Activated T-cell treated with anti-CD3 and anti-CD28 coated beads, Interleukin-2, amount 50 U/mL, for 72 hours (primary cell): Measurements from ENCODE around the gene PILRB. TPM values are rescaled to one million over a fixed set of nuclear protein-coding genes. Genes with fewer than 3 reads are reported as not detected.
A peak's percentile ranks its signal among the peaks of the same experiment; 100 is the strongest.

Source experiments
- ATAC-seq, 2 donors: fragments of 150-1000 bp; cut with Tn5 transposase; replicated peaks in 1 of 2; 2 replicates each; pipeline ENCODE4 v1.10.0; 2021; ENCODE audit warnings: moderate library complexity in 2 of 2, mild to moderate bottlenecking in 1 of 2
- DNase-seq, 2 donors: peaks; one replicate each; pipeline ENCODE4 v3.0.0; 2021 to 2022; ENCODE audit warnings: mixed read lengths in 1 of 2
- H3K27ac Mint-ChIP-seq: one replicate; pipeline ENCODE4 v1.8.0; 2022; ENCODE audit warnings: mild to moderate bottlenecking, moderate library complexity, mixed read lengths
- H3K27me3 Mint-ChIP-seq: one replicate; pipeline ENCODE4 v1.8.0; 2022; ENCODE audit warnings: low read depth, mixed read lengths
- H3K36me3 Mint-ChIP-seq, 2 donors: one replicate each; pipeline ENCODE4 v1.8.0; 2022; ENCODE audit warnings: mixed read lengths in 2 of 2, mild to moderate bottlenecking in 1 of 2; ENCODE audit not compliant: insufficient read depth in 2 of 2
- H3K4me1 Mint-ChIP-seq: one replicate; pipeline ENCODE4 v1.8.0; 2022; ENCODE audit warnings: low read depth, mixed read lengths
- H3K4me3 Mint-ChIP-seq, 2 donors: one replicate each; pipeline ENCODE4 v1.8.0; 2022; ENCODE audit warnings: mild to moderate bottlenecking in 2 of 2, mixed read lengths in 2 of 2, moderate library complexity in 2 of 2
- H3K9me3 Mint-ChIP-seq, 2 donors: one replicate each; pipeline ENCODE4 v1.8.0; 2022; ENCODE audit warnings: mixed read lengths in 2 of 2
- total RNA-seq, 2 donors: library from RNA; stranded (reverse); gene quantifications; one replicate each; pipeline ENCODE4 v1.2.3, GENCODE V29; 2022

The PILRB gene
- total RNA-seq, 2 donors from 2014 or later = 43.6 to 78.3 TPM

GRCh38 chr7:100389437-100390088, 31.6 kb downstream of the PILRB start:
- Mint-ChIP-seq H3K27me3 (peaks cover 33% of the 10 kb centered on the region), H3K9me3 (no peaks in the 10 kb centered on the region), H3K27ac (no peak overlapping the region), H3K4me1 (peaks cover 5% of the 10 kb centered on the region), H3K36me3 (no peaks in the 10 kb centered on the region), H3K4me3 (no peak overlapping the region)
- no peak for ATAC-seq
- DNase-seq = no peak

- Mint-ChIP-seq H3K27ac (no peak overlapping the region), H3K4me3 (no peak overlapping the region), H3K9me3 (no peaks in the 10 kb centered on the region), H3K36me3 (no peaks in the 10 kb centered on the region), H3K4me1 (no peaks in the 10 kb centered on the region), H3K27me3 (peaks cover 38% of the 10 kb centered on the region)
- ATAC-seq = no peak
- DNase-seq = no peak
Measured at GRCh38 chr7:100390286-100391009, 32.5 kb downstream of the PILRB start.

- peaks cover 17% of the 10 kb centered on the region for H3K4me1 Mint-ChIP-seq
- no peak for ATAC-seq
- no peak overlapping the region for H3K4me3 Mint-ChIP-seq
- H3K27ac Mint-ChIP-seq = no peak overlapping the region
- no peaks in the 10 kb centered on the region for H3K36me3 Mint-ChIP-seq
- H3K27me3 Mint-ChIP-seq = peaks cover 53% of the 10 kb centered on the region
- no peak for DNase-seq
- H3K9me3 Mint-ChIP-seq = no peaks in the 10 kb centered on the region
Measured at GRCh38 chr7:100393233-100393905, 35.5 kb downstream of the PILRB start.

- H3K27me3 Mint-ChIP-seq = peaks cover 59% of the 10 kb centered on the region
- ATAC-seq = no peak
- H3K4me3 Mint-ChIP-seq = no peak overlapping the region
- no peaks in the 10 kb centered on the region for H3K36me3 Mint-ChIP-seq
- H3K27ac Mint-ChIP-seq = no peak overlapping the region
- H3K4me1 Mint-ChIP-seq = peaks cover 17% of the 10 kb centered on the region
- H3K9me3 Mint-ChIP-seq = no peaks in the 10 kb centered on the region
- no peak for DNase-seq
Measured at GRCh38 chr7:100394077-100394476, 36.2 kb downstream of the PILRB start.

GRCh38 chr7:100396421-100396982, 38.6 kb downstream of the PILRB start:
- ATAC-seq = peak; percentile 94 to 96
- no peaks in the 10 kb centered on the region for H3K9me3 Mint-ChIP-seq
- peaks cover 17% of the 10 kb centered on the region for H3K4me1 Mint-ChIP-seq
- H3K36me3 Mint-ChIP-seq = no peaks in the 10 kb centered on the region
- peak; percentile 63 to 69 for DNase-seq
- H3K4me3 Mint-ChIP-seq = peak overlapping the region; percentile 33 to 77
- peak overlapping the region; percentile 86 for H3K27ac Mint-ChIP-seq
- H3K27me3 Mint-ChIP-seq = peaks cover 50% of the 10 kb centered on the region

GRCh38 chr7:100397315-100398081, 39.6 kb downstream of the PILRB start:
- H3K4me1 Mint-ChIP-seq = peaks cover 17% of the 10 kb centered on the region
- H3K4me3 Mint-ChIP-seq = no peak overlapping the region

GRCh38 chr7:100398239-100398638, 40.3 kb downstream of the PILRB start:
- DNase-seq = no peak
- Mint-ChIP-seq H3K4me3 (no peak overlapping the region), H3K36me3 (no peaks in the 10 kb centered on the region), H3K27ac (no peak overlapping the region), H3K9me3 (no peaks in the 10 kb centered on the region), H3K27me3 (peaks cover 47% of the 10 kb centered on the region), H3K4me1 (peaks cover 17% of the 10 kb centered on the region)
- ATAC-seq = no peak

More at GRCh38 chr7:100397315-100398081, 39.6 kb downstream of the PILRB start:
- ATAC-seq (no peak), DNase-seq (no peak)
- H3K27ac Mint-ChIP-seq = no peak overlapping the region
- peaks cover 50% of the 10 kb centered on the region for H3K27me3 Mint-ChIP-seq
- no peaks in the 10 kb centered on the region for H3K36me3 Mint-ChIP-seq
- H3K9me3 Mint-ChIP-seq = no peaks in the 10 kb centered on the region

- Mint-ChIP-seq H3K4me1 (peaks cover 17% of the 10 kb centered on the region), H3K27me3 (peaks cover 38% of the 10 kb centered on the region), H3K36me3 (no peaks in the 10 kb centered on the region), H3K27ac (no peak overlapping the region), H3K9me3 (no peaks in the 10 kb centered on the region), H3K4me3 (no peak overlapping the region)
- ATAC-seq = no peak
- DNase-seq = no peak
Measured at GRCh38 chr7:100400041-100400440, 42.1 kb downstream of the PILRB start.

- Mint-ChIP-seq H3K4me3 (no peak overlapping the region), H3K36me3 (no peaks in the 10 kb centered on the region), H3K9me3 (no peaks in the 10 kb centered on the region), H3K4me1 (peaks cover 17% of the 10 kb centered on the region), H3K27ac (no peak overlapping the region), H3K27me3 (peaks cover 33% of the 10 kb centered on the region)
- no peak for ATAC-seq
- DNase-seq = peak in 1 of 2 donors; percentile 10
Measured at GRCh38 chr7:100400656-100401055, 42.7 kb downstream of the PILRB start.

- Mint-ChIP-seq H3K36me3 (no peaks in the 10 kb centered on the region), H3K27ac (peak overlapping the region; percentile 41), H3K4me3 (no peak overlapping the region), H3K27me3 (peaks cover 31% of the 10 kb centered on the region), H3K9me3 (no peaks in the 10 kb centered on the region), H3K4me1 (peaks cover 9% of the 10 kb centered on the region)
- ATAC-seq (no peak), DNase-seq (no peak)
Measured at GRCh38 chr7:100401811-100402210, 43.9 kb downstream of the PILRB start.

GRCh38 chr7:100402241-100402640, 44.3 kb downstream of the PILRB start:
- no peak for ATAC-seq
- peak overlapping the region; percentile 41 for H3K27ac Mint-ChIP-seq
- peaks cover 27% of the 10 kb centered on the region for H3K27me3 Mint-ChIP-seq
- DNase-seq = no peak
- H3K36me3 Mint-ChIP-seq = no peaks in the 10 kb centered on the region
- peaks cover 5% of the 10 kb centered on the region for H3K4me1 Mint-ChIP-seq
- H3K9me3 Mint-ChIP-seq = no peaks in the 10 kb centered on the region
- no peak overlapping the region for H3K4me3 Mint-ChIP-seq

- no peaks in the 10 kb centered on the region for H3K4me1 Mint-ChIP-seq
- H3K4me3 Mint-ChIP-seq = no peak overlapping the region
- peaks cover 7% of the 10 kb centered on the region for H3K27me3 Mint-ChIP-seq
- no peaks in the 10 kb centered on the region for H3K9me3 Mint-ChIP-seq
- no peaks in the 10 kb centered on the region for H3K36me3 Mint-ChIP-seq
- no peak overlapping the region for H3K27ac Mint-ChIP-seq
- no peak for ATAC-seq
- DNase-seq = no peak
Measured at GRCh38 chr7:100406767-100407166, 48.9 kb downstream of the PILRB start.
